22Rv1 (cell line): ENCODE results near the gene NDRG3.

Experiments used
- CTCF ChIP-seq: fragments of 450-650 bp; IDR thresholded peaks from 2 replicates; pipeline ENCODE4 v1.5.1; 2017; ENCODE audit warnings: mild to moderate bottlenecking
- ZFX ChIP-seq: fragments of 450-650 bp; IDR thresholded peaks from 2 replicates; pipeline ENCODE4 v1.6.1; 2017; ENCODE audit warnings: antibody characterized with exemption, borderline replicate concordance

GRCh38 chr20:36773107-36773596 is 27.3 kb upstream of the NDRG3 start:
- TF ChIP-seq CTCF (no peak), ZFX (no peak)
